ENCODE data around the gene CFAP20DC.

DNA sequence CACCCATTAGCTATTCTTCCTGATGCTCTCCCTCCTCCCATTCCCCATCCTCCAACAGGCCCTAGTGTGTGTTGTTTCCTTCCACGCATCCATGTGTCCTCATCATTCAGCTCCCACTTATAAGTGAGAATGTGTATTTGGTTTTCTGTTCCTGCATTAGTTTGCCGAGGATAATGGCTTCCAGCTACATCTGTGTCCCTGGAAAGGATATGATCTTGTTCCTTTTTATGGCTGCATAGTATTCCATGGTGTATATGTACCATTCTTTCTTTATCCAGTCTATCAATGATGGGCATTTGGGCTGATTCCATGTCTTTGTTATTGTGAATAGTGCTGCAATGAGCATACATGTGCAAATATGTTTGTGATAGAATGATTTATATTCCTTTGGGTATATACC lies 56.3 kb downstream of the CFAP20DC start:
- TF ChIP-seq TAF1 (conservative IDR thresholded peaks at IDR 0.05): no peak
- no peak for TF ChIP-seq FOXA1 (IDR thresholded peaks at IDR 0.05)
- TF ChIP-seq, protein P1, sequence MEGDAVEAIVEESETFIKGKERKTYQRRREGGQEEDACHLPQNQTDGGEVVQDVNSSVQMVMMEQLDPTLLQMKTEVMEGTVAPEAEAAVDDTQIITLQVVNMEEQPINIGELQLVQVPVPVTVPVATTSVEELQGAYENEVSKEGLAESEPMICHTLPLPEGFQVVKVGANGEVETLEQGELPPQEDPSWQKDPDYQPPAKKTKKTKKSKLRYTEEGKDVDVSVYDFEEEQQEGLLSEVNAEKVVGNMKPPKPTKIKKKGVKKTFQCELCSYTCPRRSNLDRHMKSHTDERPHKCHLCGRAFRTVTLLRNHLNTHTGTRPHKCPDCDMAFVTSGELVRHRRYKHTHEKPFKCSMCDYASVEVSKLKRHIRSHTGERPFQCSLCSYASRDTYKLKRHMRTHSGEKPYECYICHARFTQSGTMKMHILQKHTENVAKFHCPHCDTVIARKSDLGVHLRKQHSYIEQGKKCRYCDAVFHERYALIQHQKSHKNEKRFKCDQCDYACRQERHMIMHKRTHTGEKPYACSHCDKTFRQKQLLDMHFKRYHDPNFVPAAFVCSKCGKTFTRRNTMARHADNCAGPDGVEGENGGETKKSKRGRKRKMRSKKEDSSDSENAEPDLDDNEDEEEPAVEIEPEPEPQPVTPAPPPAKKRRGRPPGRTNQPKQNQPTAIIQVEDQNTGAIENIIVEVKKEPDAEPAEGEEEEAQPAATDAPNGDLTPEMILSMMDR (IDR thresholded peaks at IDR 0.05; ENCODE audit: low read depth, low read length, missing input control): no peak
- TF ChIP-seq, protein P2, sequence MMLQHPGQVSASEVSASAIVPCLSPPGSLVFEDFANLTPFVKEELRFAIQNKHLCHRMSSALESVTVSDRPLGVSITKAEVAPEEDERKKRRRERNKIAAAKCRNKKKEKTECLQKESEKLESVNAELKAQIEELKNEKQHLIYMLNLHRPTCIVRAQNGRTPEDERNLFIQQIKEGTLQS (IDR thresholded peaks at IDR 0.05): no peak
- TF ChIP-seq, protein P3, sequence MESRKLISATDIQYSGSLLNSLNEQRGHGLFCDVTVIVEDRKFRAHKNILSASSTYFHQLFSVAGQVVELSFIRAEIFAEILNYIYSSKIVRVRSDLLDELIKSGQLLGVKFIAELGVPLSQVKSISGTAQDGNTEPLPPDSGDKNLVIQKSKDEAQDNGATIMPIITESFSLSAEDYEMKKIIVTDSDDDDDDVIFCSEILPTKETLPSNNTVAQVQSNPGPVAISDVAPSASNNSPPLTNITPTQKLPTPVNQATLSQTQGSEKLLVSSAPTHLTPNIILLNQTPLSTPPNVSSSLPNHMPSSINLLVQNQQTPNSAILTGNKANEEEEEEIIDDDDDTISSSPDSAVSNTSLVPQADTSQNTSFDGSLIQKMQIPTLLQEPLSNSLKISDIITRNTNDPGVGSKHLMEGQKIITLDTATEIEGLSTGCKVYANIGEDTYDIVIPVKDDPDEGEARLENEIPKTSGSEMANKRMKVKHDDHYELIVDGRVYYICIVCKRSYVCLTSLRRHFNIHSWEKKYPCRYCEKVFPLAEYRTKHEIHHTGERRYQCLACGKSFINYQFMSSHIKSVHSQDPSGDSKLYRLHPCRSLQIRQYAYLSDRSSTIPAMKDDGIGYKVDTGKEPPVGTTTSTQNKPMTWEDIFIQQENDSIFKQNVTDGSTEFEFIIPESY (IDR thresholded peaks at IDR 0.05): no peak
- no peak for TF ChIP-seq EGR1 (IDR thresholded peaks at IDR 0.05; ENCODE audit: low read depth in 2 of 2)
- no peak for TF ChIP-seq RAD21 (IDR thresholded peaks at IDR 0.05)
- no peak for TF ChIP-seq SP1 (IDR thresholded peaks at IDR 0.05)
- TF ChIP-seq HNF4A (conservative IDR thresholded peaks at IDR 0.05): no peak
- TF ChIP-seq, protein P4, sequence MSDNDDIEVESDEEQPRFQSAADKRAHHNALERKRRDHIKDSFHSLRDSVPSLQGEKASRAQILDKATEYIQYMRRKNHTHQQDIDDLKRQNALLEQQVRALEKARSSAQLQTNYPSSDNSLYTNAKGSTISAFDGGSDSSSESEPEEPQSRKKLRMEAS (IDR thresholded peaks at IDR 0.05): no peak
- TF ChIP-seq JUND (IDR thresholded peaks at IDR 0.05): no peak
- TF ChIP-seq YY1 (IDR thresholded peaks at IDR 0.05): no peak
